Right hindlimb (tissue), 1 donor: ENCODE results near the gene GSDME.
A peak's percentile ranks its signal among the peaks of the same experiment; 100 is the strongest.
"Not testable (repeated sequence)": the region's sequence is repeated elsewhere in the genome, so short reads cannot be mapped to it uniquely, and the experiment has no call there.

Experiments used
- DNase-seq: peaks from one replicate; pipeline ENCODE4 v3.0.0-alpha.2; 2018

The GSDME gene

DNA sequence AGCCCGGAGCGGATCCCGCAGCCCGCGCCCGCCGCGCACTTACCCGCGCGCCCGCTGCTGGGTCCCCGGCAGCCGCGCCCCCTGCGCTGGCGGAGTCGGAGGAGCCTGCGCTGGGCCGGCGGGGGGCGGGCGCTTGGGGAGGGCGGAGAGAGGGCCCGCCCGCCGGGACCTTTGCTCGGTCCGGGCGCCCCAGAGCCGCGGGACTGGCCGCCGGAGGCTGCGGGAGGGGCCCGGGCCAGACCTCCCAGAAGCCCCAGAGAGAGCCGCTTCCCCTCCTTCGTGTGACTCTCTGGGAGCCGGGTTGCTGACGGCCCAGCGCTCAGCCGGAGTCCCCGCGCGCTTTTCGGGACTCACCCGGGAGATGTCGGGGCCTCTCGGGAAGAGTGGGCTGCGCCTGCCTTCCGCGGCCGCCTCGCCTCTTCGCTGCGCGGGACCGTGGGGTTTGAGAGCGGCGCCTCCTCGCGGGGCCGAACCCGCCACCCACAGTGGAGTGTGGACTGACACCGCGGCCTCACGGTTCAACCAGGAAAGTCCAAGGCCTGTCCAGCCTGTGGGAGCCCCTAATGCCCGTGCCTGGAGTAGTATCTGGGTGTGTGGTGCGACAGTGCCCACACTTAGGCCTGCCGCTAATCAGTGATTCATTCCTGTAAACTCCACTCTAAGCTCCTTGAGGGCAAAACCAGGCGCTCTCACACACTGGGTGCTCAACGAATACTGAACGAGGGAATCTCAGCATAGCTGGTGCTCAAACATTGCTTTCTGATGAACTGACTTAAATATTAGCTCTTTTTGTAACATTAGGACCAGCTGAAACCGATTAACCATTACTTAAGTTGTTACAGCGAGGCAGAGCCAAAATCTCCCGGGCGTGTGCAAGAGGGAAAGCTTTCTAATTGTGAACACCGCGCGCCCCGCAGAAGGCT, at the start of gene GSDME:
TSS of gene GSDME (minus strand) at position 112 of the 923 bp plus-strand sequence. CDS start 7,690 bp downstream, outside the sequence.
- DNase-seq: peak; percentile 71

DNA sequence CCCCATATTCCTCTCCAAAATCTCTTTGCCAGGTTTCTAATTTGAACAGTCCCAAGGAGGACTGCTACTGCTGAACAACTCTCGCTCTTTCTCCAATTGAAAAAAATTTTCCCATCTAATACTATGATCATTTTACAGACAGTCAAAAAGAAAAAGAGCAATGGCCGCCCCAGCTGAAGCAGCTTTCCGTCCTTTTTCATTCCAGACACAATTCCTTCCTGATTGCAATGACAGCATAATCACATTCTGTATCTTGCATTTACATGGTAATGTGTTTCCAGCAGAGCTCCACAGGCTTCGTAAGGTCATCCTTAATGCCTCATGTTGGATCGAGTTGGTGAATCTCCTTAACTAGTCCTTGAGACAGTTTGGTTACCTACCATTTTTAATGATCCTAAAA, 45.0 kb upstream of the GSDME start:
- DNase-seq: no peak

DNA sequence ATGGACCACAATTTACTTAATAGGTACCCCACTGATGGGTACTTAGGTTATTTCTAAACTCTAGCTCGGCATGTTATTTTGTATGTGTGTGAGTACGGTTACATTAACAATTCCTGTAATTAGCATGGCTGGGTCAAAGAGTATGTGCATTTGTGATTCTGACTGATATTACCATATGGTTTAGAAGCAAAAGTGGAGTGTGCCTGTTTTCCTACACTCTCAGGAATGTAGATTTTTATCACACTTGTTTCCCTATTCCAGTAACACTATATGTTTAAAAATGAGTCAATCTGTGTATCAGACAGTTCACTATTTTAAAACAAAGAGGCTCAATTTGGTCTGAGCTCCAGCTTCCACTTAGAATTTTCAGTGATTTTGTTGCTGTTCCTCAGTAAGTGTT, 44.6 kb upstream of the GSDME start:
- no peak for DNase-seq

DNA sequence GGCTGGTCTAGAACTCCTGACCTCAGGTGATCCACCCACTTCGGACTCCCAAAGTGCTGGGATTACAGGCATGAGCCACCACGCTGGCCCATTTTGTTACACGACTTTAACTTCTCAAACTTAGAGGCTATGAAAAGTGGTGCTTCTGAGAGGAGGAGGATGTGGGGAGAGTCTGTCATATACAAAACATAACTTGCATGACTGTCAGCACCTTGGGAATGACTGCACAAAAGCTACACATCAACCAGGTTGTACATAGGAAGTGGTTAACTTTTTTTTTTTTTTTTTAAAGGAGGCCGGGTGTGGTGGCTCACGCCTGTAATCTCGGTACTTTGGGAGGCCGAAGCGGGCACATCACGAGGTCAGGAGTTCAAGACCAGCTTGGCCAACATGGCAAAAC, 43.4 kb upstream of the GSDME start:
- no peak for DNase-seq

DNA sequence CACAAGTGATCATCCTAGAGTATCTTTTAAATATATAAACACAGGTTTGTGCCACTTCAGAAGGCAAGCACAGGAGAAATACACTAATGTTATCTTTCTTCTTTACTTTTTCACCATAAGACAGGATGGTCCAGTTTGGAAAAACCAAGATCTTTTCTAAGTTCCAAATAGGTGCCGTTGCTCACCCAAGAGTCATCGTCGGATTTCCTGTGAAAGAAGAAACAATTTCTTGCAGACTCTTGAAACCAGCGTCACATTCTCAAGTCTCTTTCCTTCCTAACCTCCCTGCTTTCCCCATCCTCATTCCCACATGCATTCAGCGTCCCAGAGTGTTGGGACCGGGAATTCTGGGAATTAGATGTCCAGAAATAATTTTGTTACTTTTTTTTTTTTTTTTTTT, 42.8 kb upstream of the GSDME start:
- no peak for DNase-seq

DNA sequence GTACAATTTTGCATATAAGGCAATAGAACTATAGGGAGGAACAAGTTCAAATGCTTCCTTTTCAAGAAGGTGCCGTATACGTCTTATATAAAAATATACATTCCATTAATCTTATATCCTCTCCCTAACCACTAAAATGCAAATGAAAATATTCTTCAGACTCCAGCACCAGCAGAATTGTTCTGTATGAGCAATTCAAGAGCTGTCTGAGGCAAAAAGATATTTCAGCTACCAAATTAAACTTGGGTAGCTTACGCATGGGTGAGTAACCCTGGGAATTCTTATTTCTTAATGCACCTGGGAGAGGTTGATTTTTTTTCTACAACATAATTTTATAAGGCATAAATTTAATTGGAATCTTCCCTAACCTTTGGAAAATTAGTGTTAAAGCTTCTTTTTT, 42.2 kb upstream of the GSDME start:
- DNase-seq: no peak

DNA sequence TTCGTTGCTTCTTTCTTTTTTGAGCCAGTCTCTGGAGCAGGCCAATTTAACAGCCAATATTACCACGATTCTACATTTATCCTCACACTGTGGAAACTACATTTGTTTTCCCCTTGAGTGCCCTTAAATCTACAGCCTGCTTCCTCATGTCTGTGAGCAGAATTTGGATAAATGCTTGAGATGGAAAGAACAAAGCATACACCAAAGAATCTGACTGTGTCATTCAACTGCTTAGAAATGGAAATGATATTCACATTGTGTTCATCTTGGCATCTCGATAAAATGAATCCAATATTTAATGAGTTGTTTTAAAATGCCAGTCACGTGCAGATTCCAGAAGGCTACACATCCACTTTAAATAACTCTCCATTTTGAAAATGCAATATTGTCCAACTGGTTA, 41.0 kb upstream of the GSDME start:
- no peak for DNase-seq

DNA sequence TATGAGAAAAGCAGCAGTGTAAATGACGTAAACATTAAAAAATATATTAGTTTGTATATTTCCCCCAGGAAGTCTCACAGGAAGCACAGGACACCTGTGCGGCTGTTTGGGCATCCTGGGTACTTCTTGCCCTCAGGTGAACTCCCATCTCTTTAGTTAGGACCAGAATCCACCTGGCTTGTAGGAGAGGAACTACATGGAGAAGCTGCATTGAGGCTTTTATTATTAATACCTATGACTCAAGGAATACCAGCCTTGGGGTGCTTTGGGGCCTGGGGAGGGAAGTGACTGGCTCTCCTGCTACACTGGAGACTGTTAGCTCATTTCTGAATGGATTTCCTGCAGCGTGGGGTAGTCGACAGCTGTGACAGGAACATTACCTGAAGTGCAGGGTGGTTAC, 40.0 kb upstream of the GSDME start:
- DNase-seq: no peak

DNA sequence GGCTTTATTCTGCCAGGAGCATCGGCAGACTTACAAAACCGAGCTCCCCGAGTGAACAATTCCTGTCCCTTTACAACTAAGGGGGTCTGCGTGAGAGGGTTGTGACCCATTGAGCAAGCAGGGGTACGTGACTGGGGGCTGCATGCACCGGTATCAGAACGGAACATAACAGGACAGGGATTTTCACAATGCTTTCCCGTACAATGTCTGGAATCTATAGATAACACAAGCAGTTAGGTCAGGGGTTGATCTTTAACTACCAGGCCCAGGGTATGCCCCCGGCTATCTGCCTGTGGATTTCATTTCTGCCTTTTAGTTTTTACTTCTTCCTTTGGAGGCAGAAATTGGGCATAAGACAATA, 38.1 kb upstream of the GSDME start:
- no peak for DNase-seq

DNA sequence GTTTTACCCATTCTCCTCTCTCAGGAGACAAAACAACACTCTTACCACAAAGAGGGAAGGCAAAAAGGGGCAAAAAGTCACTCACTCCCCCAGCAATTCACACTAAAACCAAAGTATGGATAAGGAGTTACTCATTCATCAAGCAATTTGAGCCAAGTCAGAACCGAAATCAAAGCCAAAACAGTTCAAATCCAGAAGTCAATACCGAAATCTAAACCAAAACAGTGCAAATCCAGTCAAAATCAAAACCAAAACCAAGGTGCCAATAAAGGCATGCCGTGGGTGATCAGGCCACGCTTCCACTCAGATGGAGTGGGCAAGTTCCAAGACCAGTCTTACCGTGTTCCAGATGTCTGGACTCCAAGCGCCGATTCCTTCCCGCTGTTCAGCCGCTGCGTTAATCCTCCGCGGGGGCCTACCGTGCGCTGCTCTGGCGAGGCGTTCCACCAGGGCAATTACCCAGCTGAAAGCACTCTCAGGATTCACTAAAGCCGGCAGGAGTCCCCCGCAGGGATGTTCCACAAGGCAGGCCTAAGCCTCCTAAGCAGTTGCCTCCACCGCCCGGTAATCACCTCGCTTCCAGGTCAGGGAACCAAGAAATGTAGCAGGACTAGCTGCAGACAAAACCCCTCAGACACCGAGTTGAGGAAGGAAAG, 37.6 kb upstream of the GSDME start:
- not testable (repeated sequence) for DNase-seq

DNA sequence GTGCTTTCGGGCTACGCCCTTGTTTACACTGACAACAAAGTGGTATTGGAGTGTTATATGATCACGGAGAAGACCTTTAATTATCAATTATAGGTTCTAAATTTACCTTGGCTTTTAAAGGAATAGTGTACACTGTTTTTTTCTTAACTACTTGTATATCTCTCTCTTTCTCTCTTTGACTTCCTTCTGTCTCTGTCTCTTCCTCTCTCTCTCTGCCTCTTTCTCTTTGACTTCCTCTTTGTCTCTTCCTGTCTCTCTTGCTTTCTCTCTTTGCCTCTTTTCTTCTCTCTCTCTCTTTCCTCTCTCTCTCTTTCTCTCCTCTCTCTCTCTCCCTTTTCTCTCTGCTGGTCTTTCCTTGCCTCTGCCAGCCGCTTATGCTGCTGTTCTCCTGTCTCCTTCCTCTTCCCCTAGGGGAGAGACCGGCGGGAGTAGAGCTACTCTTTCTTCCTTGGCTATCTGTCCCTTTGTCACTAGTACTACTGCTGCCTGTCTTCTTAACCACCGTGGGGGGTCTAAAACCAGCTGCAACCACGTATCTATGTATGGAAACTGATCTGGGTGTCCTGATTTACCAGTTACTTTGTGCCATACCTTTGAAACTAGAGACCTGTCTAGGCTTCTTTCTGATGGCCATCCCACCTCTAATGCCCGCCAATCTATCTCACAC, 36.9 kb upstream of the GSDME start:
- no peak for DNase-seq

DNA sequence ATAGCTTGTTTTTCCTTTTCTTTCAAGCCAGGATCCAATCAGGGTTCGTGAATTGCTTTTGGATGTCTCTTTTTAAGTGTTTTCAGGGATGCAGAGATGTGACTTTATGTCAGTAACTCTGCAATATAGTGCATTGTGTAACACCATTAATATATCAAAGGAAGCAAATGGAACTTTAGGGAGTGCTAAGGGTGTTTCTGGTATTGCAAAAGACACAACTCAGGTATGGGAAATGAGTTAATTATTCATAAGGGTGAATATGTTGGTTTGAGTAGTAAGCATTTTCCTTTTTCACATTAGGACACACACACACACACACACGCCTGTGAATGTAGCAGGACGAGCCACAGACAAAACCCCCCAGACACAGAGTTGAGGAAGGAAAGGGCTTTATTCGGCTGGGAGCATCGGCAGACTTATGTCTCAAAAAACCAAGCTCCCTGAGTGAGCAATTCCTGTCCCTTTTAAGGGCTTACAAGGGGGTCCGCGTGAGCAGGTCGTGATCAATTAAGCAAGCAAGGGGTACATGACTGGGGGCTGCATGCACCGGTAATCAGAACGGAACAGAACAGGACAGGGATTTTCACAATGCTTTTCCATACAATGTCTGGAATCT, 31.8 kb upstream of the GSDME start:
- no peak for DNase-seq

DNA sequence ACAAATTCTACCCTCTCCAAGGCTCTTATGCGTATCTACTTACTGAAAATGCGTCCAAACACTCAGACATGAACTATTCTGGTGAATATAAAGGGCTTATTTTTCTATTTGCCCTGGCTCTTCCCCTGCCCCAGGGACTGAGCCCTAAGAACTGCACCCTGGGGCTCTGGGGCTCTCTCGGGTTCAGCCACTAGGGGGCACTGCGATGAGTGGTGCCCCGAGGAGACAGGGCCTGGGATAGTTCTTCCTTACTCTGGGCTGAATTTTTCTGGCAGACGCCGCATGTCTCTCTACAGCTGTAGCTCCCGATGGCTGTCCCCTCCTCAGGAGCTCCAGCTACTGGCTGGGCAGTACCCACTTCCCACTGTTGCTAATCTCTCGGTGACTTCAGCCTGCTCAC, 30.8 kb upstream of the GSDME start:
- DNase-seq: no peak

DNA sequence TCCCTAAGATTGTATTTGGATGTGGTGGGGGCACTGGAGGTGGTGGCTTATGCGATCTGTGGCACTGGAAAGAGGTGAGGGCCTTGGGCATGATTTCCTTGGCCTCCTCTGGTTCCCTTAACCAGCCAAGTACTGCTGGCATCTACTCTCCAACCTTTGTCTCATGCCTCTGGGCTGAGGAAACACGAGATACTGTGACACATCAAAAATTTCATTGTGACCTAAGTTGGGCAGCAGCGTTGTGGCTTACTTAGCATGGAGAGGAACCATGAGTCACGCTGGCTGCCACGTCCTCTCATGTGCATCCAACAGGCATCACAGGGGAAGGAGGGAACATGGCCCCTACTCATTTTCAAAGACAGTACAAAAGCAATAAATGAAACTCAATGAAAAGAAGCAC, 29.7 kb upstream of the GSDME start:
- no peak for DNase-seq

DNA sequence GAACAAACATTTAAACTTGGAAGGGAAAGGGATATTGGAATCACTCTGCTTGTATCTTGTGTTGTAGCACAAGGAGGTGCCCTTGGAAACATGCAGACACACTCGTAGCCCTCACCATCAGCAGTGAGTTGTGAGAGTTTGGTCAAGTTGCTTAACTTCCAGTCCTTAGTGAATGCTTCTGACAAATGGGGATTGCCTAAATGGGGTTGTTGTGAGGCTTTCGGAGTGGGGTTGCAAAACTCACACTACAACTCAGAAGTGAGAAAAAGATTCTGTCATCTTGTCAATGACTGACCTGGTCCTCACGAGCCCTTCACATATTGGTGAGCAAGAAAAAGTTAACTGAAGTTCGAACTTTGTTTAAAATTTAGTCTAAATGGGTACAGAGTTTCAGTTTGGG, 29.0 kb upstream of the GSDME start:
- no peak for DNase-seq

DNA sequence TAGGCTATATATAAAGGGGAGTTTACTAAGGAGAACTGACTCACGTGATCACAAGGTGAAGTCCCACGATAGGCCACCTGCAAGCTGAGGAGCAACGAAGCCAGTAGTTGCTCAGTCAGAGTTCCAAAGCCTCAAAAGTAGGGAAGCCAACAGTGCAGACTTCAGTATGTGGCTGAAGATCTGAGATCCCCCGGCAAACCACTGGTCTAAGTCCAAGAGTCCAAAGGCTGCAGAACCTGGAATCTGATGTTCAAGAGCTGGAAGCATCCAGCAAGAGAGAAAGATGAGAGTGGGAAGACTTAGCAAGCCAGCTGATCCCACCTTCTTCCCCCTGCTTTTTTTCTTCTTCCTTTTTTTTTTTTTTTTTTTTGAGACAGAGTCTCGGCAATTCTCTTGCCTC, 27.0 kb upstream of the GSDME start:
- no peak for DNase-seq

DNA sequence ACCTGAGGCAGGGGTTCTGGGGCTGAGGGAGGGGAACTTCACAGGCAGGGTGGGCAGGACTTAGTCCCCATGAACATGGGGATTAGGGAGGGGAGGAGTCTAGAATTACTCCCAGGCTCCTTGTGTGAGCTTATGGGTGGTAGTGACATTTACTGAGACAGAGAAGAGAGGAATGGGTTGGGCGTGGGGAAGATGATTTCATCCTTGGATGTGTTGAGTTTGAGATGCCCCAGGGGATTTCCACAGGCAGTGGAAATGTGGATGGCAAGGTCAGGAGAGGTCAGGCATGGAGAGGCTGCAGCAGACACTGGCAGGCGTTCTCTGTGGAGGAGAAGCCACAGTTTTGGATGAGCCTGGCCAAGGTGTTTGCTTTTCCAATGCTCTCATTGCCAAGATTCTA, 26.4 kb upstream of the GSDME start:
- no peak for DNase-seq

DNA sequence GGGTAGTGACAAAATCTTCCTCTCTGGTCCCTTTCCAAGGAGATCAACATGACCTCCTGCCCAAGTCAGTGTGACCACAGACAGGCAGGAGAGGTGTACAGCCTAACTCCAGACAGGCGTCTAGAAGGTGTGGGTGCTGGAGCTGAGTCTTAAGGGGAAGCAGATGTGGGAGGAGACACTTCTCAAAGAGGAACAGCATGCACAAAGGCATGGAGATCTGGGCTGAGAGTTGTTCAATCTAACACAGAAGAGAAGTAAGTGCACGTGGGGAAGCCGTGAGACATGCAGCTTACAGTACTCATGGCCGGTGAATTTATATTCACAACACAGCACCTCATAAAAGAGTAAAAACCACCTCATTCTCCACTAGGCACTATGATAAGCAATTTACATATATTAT, 23.8 kb upstream of the GSDME start:
- DNase-seq: no peak

DNA sequence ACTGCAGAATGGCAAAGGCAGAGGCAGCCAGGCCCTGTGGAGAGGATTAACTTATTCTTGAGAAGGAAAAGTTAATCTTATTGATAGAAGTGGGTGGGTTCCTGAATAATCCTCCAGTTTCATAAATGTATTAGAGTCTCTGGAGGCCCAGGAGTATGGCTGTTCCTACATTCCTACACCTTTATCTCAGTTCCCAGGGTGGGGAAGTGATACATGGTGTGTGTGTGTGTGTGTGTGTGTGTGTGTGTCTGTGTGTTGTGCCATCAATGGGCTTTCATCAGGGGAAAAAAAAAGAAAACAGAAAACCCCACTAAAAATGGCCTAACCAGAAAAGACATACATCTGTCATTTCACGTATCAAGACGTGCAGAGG, 22.0 kb upstream of the GSDME start:
- DNase-seq: no peak

DNA sequence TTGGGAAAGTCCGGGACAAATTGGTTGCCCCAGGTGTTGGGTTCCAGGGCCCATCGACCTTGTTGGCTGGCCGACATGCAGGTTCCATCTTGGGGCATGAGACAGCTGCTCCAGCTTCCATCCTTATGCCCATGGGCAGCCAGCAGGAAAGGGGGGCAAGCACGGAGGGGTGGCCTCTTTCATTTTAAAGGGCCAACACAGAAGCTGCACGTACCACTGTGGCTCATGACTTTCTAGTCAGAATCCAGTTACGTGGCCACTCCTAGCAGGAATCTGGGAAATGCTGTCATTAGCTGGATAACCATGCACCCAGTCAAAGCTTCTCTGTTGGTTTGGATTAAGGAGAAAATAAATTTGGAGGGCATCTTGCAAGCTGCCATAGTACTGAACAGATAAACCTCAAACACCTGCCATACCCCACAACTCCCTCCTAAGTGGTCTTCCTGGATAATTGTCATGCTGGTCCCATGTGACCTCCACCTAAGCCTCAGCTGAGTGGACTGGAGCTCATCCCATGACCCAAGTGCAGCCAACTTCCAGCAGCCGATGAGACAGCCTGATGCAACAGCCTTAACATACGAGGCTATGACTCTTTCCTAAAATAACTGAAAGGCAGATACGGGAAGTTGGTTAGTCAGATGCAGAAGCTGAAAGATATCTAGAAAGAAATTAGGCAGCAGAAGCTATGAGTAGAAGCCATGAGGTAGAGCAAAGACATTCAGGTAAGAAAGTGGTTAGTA, 21.4 kb upstream of the GSDME start:
- no peak for DNase-seq

DNA sequence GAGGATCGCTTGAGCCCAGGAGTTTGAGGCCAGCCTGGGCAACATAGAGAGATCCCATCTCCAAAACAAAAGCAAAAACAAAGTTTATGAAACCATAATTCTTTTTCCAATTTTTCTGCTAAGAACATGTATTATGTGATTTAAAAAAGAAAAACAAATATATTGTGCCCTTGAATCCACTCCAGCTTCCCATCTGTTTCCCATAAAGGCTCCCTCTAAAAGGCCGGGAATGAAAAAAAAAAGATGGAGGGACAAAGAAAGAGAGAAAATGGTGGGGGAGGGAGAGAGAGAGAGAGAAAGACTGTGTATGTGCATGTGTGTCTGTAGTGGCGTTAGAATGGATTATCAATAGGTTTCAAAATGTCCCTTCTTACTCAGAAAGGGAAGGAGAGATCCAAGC, 20.5 kb upstream of the GSDME start:
- DNase-seq: no peak

DNA sequence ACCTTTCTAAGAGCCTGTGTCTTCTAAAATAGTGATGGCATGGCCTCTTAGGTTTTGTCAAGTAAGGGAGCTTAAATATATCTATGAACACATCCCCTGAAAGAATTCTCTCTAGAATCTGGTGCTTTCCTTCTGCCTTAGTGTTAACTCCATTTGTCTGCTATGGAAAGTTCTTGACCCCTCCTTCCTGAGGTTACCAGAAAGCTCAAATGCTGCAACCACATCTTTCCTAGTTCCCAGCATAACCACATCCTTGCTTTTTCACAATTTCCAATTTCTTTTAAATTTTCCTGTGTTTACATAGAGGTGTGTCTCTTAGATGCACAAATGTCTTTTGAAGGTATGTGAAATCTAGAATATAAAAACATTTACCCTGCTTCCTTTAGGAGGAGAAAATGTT, 16.4 kb upstream of the GSDME start:
- DNase-seq: no peak

DNA sequence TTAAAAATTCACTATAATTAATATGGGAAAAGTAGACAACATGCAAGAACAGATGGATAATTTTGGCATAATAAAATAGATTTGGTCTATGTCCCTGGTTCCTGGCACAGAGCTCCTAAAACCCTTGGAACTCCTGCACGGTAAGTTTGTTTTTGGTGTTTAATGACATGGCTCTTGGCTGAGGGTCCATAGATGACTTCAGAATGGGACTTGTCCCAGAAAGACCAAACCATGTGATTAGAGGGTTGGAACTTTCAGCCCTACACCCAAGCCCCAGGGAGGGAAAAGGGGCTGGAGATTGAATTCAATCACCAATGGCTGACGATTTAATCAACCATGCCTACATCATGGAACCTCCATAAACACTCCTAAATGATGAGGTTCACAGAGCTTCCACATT, 12.6 kb upstream of the GSDME start:
- peak; percentile 38 for DNase-seq
